Measurements from ENCODE around the gene OTOF. TPM values are rescaled to one million over a fixed set of nuclear protein-coding genes. Genes with fewer than 3 reads are reported as not detected.

The OTOF gene
- total RNA-seq, 1 donor, result not detected

- TF ChIP-seq CTCF (IDR thresholded peaks at IDR 0.05; ENCODE audit: insufficient read depth, low read length), result no peak
- no peak for DNase-seq (ENCODE audit: low read depth)
- H3K4me3 ChIP-seq (ENCODE audit: low read depth, low read length), result no peak overlapping the region
These were observed 28.4 kb upstream of the OTOF start for GRCh38 chr2:26506279-26506678.

- no peak for TF ChIP-seq CTCF (IDR thresholded peaks at IDR 0.05; ENCODE audit: insufficient read depth, low read length)
- no peak for DNase-seq (ENCODE audit: low read depth)
- no peak overlapping the region for H3K4me3 ChIP-seq (ENCODE audit: low read depth, low read length)
These were observed 26.1 kb upstream of the OTOF start for GRCh38 chr2:26504002-26504401.

GRCh38 chr2:26503231-26503880 lies 25.4 kb upstream of the OTOF start:
- peak; percentile 41 for DNase-seq (ENCODE audit: low read depth)
- TF ChIP-seq CTCF (IDR thresholded peaks at IDR 0.05; ENCODE audit: insufficient read depth, low read length), result peak; percentile 78
- peak overlapping the region; percentile 53 for H3K4me3 ChIP-seq (ENCODE audit: low read depth, low read length)

- no peak overlapping the region for H3K4me3 ChIP-seq (ENCODE audit: low read depth, low read length)
- no peak for DNase-seq (ENCODE audit: low read depth)
- no peak for TF ChIP-seq CTCF (IDR thresholded peaks at IDR 0.05; ENCODE audit: insufficient read depth, low read length)
These were observed 22.5 kb upstream of the OTOF start for GRCh38 chr2:26500406-26500805.

GRCh38 chr2:26495705-26496297 lies 17.9 kb upstream of the OTOF start:
- no peak for DNase-seq (ENCODE audit: low read depth)
- no peak overlapping the region for H3K4me3 ChIP-seq (ENCODE audit: low read depth, low read length)
- no peak for TF ChIP-seq CTCF (IDR thresholded peaks at IDR 0.05; ENCODE audit: insufficient read depth, low read length)

GRCh38 chr2:26494891-26495290 lies 17.0 kb upstream of the OTOF start:
- no peak for TF ChIP-seq CTCF (IDR thresholded peaks at IDR 0.05; ENCODE audit: insufficient read depth, low read length)
- DNase-seq (ENCODE audit: low read depth), result no peak
- no peak overlapping the region for H3K4me3 ChIP-seq (ENCODE audit: low read depth, low read length)

All from fibroblast of the aortic adventitia (primary cell).